Hepatocyte (in vitro differentiated cells): ENCODE measurements around the gene SHF.

Experiments used
- EZH2 ChIP-seq: fragments of 200-600 bp; sonication (generic); IDR thresholded peaks from 2 replicates; pipeline ENCODE4 v1.6.1; 2016; ENCODE audit warnings: antibody characterized with exemption, mild to moderate bottlenecking, borderline replicate concordance
- TF ChIP-seq, protein P1 (sequence below): fragments of 200-600 bp; sonication (generic); IDR thresholded peaks from 2 replicates; pipeline ENCODE4 v1.5.1; 2016; ENCODE audit warnings: antibody characterized with exemption, mild to moderate bottlenecking; ENCODE audit not compliant: poor library complexity

DNA sequence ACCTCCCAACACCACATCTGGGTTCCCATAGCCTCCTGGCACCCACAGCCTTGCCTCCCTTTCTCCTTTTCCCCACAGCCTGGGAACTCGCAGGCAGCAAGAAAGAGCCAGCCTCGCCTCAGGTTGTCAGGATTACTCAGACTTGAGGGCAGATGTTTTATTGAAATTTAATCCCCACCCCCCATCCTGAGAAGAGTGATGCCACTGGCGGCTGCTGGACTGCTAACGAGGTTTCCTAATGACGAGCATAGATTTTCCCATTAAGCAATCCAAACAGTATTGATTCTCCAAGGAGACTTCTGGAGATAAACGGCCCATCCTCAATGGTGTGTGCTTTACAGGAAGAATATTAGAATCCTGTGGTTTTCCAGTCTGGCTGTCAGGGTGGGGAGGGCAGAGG, 13.7 kb downstream of the SHF start:
- TF ChIP-seq EZH2, result no peak
- TF ChIP-seq, protein P1, sequence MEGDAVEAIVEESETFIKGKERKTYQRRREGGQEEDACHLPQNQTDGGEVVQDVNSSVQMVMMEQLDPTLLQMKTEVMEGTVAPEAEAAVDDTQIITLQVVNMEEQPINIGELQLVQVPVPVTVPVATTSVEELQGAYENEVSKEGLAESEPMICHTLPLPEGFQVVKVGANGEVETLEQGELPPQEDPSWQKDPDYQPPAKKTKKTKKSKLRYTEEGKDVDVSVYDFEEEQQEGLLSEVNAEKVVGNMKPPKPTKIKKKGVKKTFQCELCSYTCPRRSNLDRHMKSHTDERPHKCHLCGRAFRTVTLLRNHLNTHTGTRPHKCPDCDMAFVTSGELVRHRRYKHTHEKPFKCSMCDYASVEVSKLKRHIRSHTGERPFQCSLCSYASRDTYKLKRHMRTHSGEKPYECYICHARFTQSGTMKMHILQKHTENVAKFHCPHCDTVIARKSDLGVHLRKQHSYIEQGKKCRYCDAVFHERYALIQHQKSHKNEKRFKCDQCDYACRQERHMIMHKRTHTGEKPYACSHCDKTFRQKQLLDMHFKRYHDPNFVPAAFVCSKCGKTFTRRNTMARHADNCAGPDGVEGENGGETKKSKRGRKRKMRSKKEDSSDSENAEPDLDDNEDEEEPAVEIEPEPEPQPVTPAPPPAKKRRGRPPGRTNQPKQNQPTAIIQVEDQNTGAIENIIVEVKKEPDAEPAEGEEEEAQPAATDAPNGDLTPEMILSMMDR, result no peak
